ENCODE data around the gene HBQ1.

DNA sequence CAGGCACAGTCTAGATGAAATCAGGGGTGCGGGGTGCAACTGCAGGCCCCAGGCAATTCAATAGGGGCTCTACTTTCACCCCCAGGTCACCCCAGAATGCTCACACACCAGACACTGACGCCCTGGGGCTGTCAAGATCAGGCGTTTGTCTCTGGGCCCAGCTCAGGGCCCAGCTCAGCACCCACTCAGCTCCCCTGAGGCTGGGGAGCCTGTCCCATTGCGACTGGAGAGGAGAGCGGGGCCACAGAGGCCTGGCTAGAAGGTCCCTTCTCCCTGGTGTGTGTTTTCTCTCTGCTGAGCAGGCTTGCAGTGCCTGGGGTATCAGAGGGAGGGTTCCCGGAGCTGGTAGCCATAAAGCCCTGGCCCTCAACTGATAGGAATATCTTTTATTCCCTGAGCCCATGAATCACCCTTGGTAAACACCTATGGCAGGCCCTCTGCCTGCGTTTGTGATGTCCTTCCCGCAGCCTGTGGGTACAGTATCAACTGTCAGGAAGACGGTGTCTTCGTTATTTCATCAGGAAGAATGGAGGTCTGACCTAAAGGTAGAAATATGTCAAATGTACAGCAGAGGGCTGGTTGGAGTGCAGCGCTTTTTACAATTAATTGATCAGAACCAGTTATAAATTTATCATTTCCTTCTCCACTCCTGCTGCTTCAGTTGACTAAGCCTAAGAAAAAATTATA lies 2.1 kb upstream of the HBQ1 start:
- TF ChIP-seq, protein P1, sequence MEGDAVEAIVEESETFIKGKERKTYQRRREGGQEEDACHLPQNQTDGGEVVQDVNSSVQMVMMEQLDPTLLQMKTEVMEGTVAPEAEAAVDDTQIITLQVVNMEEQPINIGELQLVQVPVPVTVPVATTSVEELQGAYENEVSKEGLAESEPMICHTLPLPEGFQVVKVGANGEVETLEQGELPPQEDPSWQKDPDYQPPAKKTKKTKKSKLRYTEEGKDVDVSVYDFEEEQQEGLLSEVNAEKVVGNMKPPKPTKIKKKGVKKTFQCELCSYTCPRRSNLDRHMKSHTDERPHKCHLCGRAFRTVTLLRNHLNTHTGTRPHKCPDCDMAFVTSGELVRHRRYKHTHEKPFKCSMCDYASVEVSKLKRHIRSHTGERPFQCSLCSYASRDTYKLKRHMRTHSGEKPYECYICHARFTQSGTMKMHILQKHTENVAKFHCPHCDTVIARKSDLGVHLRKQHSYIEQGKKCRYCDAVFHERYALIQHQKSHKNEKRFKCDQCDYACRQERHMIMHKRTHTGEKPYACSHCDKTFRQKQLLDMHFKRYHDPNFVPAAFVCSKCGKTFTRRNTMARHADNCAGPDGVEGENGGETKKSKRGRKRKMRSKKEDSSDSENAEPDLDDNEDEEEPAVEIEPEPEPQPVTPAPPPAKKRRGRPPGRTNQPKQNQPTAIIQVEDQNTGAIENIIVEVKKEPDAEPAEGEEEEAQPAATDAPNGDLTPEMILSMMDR (IDR thresholded peaks at IDR 0.05) = no peak
- TF ChIP-seq POLR2AphosphoS5 (IDR thresholded peaks at IDR 0.05) (no peak), POLR2A (IDR thresholded peaks at IDR 0.05) (no peak)

All from sigmoid colon (tissue), 4 donors.